Measurements from ENCODE around the gene POLD3. TPM values are rescaled to one million over a fixed set of nuclear protein-coding genes. Genes with fewer than 3 reads are reported as not detected.

The POLD3 gene
- total RNA-seq, 2 experiments from 2014 or later = 46.6 to 50.0 TPM

DNA sequence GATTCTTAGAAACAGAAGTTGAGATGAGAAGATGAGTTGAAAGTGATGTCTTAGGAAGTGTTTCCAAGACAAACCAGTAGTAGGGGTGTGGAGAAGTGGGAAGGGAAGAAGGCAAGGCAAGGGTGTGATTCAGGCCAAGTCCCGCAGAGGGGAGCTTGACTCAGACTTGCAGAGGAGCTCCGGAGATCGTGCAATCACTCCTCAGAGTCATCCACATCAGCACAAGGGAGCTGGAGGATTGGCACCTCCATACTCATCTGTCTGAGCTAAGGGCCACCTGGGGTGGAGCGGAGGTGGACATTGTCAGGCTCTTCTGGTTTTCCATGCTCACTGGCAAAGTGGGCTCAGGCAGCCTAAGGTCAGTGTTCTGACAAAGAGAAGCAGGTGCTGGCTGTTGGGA lies 94.4 kb downstream of the POLD3 start:
- Mint-ChIP-seq H3K27ac (no peak overlapping the region), H3K9me3 (peaks cover 2% of the 10 kb centered on the region), H3K27me3 (peaks cover 21% of the 10 kb centered on the region), H3K36me3 (no peaks in the 10 kb centered on the region), H3K4me3 (no peak overlapping the region), H3K4me1 (peaks cover 4% of the 10 kb centered on the region)
- POLR2A ChIA-PET = no interaction called here
- no peak for ATAC-seq (ENCODE audit: low read depth)
- DNase-seq = no peak

DNA sequence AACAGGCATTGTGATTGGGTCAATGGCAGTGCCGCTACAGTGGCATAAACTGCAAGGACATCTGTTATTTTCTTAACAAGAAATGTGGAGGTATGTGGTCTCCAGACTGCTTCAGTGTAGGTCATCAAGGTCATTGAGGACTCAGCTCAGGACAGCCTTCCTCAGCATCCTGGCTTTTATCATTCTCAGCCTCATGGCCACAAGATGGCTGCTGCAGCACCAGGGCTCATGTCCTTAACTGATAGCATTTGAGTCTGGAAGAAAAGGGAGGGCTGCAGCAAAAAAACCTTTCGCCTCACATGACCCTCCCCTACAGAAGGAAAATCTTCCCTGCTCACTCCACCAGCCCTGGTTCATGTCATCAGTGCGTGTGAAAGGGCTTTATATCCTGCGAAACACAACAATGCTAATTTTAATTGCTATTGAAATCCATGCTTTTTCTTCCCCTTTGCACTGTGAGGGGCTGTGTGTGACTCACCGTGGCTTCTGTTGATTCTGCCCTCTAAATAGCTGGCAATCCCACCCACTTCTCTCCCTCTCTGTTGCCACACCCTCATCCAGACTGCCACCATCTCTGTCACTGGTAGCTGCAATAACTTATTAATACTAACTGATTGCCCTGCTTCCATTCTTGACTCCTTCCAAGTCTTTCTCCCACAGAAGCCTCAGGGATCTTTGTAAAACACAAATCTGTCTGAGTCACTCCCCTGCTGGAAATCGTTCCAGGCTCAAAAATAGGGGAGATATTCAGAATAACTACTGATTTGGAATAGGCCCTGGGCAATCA lies 95.0 kb downstream of the POLD3 start:
- Mint-ChIP-seq H3K27me3 (peaks cover 21% of the 10 kb centered on the region), H3K36me3 (no peaks in the 10 kb centered on the region), H3K9me3 (peaks cover 2% of the 10 kb centered on the region), H3K4me1 (peaks cover 4% of the 10 kb centered on the region), H3K27ac (no peak overlapping the region), H3K4me3 (no peak overlapping the region)
- ATAC-seq (ENCODE audit: low read depth) (no peak), DNase-seq (no peak)
- POLR2A ChIA-PET = no interaction called here

DNA sequence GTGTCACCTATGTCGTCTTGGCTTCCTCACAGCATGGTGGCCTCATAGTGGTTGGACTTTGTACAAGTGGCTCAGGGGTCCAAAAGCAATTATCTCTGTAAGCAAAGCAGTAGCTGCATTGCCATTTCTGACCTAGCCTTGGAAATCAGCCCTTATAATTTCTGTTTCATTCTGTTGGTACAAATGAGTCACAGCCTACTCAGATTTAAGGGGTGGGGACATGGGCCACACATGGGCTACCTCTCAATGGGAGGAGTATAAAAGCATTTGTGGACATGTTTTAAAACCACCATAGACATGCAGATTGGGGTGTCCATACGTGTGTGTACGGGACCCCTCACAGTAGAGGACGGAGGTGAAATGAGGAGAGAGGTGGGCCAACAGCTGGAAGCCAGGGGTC lies 97.3 kb downstream of the POLD3 start:
- DNase-seq (no peak), ATAC-seq (ENCODE audit: low read depth) (no peak)
- Mint-ChIP-seq H3K36me3 (no peaks in the 10 kb centered on the region), H3K27ac (no peak overlapping the region), H3K9me3 (peaks cover 2% of the 10 kb centered on the region), H3K4me1 (peaks cover 6% of the 10 kb centered on the region), H3K27me3 (peaks cover 5% of the 10 kb centered on the region), H3K4me3 (no peak overlapping the region)
- POLR2A ChIA-PET = interaction anchor here (0.7 kb wide), 1 partner anchor 758 kb away, joined by 3 read pairs; no protein-coding TSS in a partner anchor

DNA sequence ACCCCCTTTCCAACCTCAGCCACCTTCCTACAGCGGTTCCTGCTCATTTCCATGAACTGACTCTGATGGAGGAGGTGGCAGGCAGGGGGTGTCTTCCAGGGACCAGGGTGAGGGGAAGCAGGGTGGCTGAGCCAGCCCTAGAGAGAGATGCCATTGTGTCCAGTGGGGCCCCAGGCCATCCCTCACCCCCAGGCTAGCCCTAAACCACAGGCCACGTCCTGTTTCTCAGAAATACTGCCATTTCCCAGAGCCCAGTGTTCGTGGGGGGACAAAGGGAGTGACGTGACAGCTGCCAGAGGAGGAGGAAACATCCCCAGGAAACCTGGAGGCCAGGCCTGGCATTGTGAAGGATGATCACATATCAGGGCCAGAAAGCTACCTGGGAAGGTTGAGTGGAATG lies 99.4 kb downstream of the POLD3 start:
- Mint-ChIP-seq H3K36me3 (no peaks in the 10 kb centered on the region), H3K27me3 (peaks cover 7% of the 10 kb centered on the region), H3K4me3 (no peak overlapping the region), H3K9me3 (no peaks in the 10 kb centered on the region), H3K27ac (no peak overlapping the region), H3K4me1 (peaks cover 4% of the 10 kb centered on the region)
- POLR2A ChIA-PET = no interaction called here
- ATAC-seq (ENCODE audit: low read depth) (no peak), DNase-seq (no peak)

Other genes starting within 250 kb of the POLD3 start
- gene PGM2L1, start 194.1 kb upstream of the POLD3 start, total RNA-seq = 10 to 100 TPM in 1 of 2 experiments, 1 to 10 TPM in 1; 8.6 to 10.5 TPM
- under 1 TPM; 0.19 to 0.23 TPM for gene KCNE3, start 125.0 kb upstream of the POLD3 start, total RNA-seq
- gene LIPT2, start 98.9 kb upstream of the POLD3 start, total RNA-seq = 1 to 10 TPM; 3.1 to 6.7 TPM
- gene CHRDL2, start 138.8 kb downstream of the POLD3 start, total RNA-seq = not detected
- gene RNF169, start 156.3 kb downstream of the POLD3 start, total RNA-seq = 10 to 100 TPM; 18.7 to 20.8 TPM